Stimulated activated effector memory CD8-positive, alpha-beta T cell treated with anti-CD3 and anti-CD28 coated beads, Interleukin-12 subunit alpha, Interleukin-12 subunit beta, amount 100 ng/mL, for 72 hours (primary cell): ENCODE data around the gene IL2RA.

ENCODE experiments used
- ATAC-seq: fragments of 150-1000 bp; cut with Tn5 transposase; 2 replicates; pipeline ENCODE4 v1.10.0; 2021
- DNase-seq, 2 donors: peaks; one replicate each; pipeline ENCODE4 v3.0.0; 2021 to 2022; ENCODE audit warnings: low spot score in 2 of 2
- H3K27ac Mint-ChIP-seq: one replicate; pipeline ENCODE4 v1.8.0; 2022; ENCODE audit warnings: mild to moderate bottlenecking, mixed read lengths
- H3K36me3 Mint-ChIP-seq: one replicate; pipeline ENCODE4 v1.8.0; 2022; ENCODE audit warnings: mild to moderate bottlenecking, mixed read lengths
- H3K4me1 Mint-ChIP-seq: one replicate; pipeline ENCODE4 v1.8.0; 2022; ENCODE audit warnings: mixed read lengths
- H3K4me3 Mint-ChIP-seq: one replicate; pipeline ENCODE4 v1.8.0; 2022; ENCODE audit warnings: mild to moderate bottlenecking, mixed read lengths
- H3K9me3 Mint-ChIP-seq: one replicate; pipeline ENCODE4 v1.8.0; 2022; ENCODE audit warnings: mixed read lengths

Gene IL2RA

GRCh38 chr10:6089334-6090219 is 27.4 kb upstream of the IL2RA start:
- H3K4me1 Mint-ChIP-seq, result peaks cover 75% of the 10 kb centered on the region
- ATAC-seq, result peak; percentile 22
- peak overlapping the region; percentile 91 for H3K27ac Mint-ChIP-seq
- no peaks in the 10 kb centered on the region for H3K9me3 Mint-ChIP-seq
- H3K36me3 Mint-ChIP-seq, result peaks cover 53% of the 10 kb centered on the region
- peak in 1 of 2 donors; percentile 65 for DNase-seq
- H3K4me3 Mint-ChIP-seq, result peak overlapping the region; percentile 87

GRCh38 chr10:6088721-6089333 is 26.7 kb upstream of the IL2RA start, which contains the start of gene RBM17:
Gene RBM17 (plus strand): TSS chr10:6089034. CDS start chr10:6097066, 8,032 bp downstream.
- peak within 1 kb of the TSS; percentile 87 for H3K4me3 Mint-ChIP-seq
- ATAC-seq (peak; percentile 88), DNase-seq (peak; percentile 100)
- peak within 1 kb of the TSS; percentile 91 for H3K27ac Mint-ChIP-seq
- H3K36me3 Mint-ChIP-seq, result peaks cover 49% of the 10 kb centered on the region
- H3K9me3 Mint-ChIP-seq, result no peaks in the 10 kb centered on the region
- peaks cover 73% of the 10 kb centered on the region for H3K4me1 Mint-ChIP-seq

- peak overlapping the region; percentile 74 for H3K27ac Mint-ChIP-seq
- DNase-seq, result peak; percentile 78 to 89
- H3K4me3 Mint-ChIP-seq, result peak overlapping the region; percentile 71
- H3K36me3 Mint-ChIP-seq, result peaks cover 42% of the 10 kb centered on the region
- H3K4me1 Mint-ChIP-seq, result peaks cover 82% of the 10 kb centered on the region
- no peaks in the 10 kb centered on the region for H3K9me3 Mint-ChIP-seq
- peak; percentile 56 for ATAC-seq
These were observed 24.4 kb upstream of the IL2RA start for GRCh38 chr10:6086375-6087233.

- Mint-ChIP-seq H3K4me1 (peaks cover 68% of the 10 kb centered on the region), H3K27ac (peak overlapping the region; percentile 93), H3K4me3 (peak overlapping the region; percentile 64), H3K36me3 (peaks cover 18% of the 10 kb centered on the region), H3K9me3 (no peaks in the 10 kb centered on the region)
- ATAC-seq (peak; percentile 88), DNase-seq (peak in 1 of 2 donors; percentile 88)
These were observed 21.6 kb upstream of the IL2RA start for GRCh38 chr10:6083523-6084475.

GRCh38 chr10:6082496-6083395 is 20.6 kb upstream of the IL2RA start:
- peak in 1 of 2 donors; percentile 56 for DNase-seq
- Mint-ChIP-seq H3K4me1 (peaks cover 58% of the 10 kb centered on the region), H3K27ac (peak overlapping the region; percentile 93), H3K4me3 (peak overlapping the region; percentile 64), H3K9me3 (no peaks in the 10 kb centered on the region), H3K36me3 (peaks cover 13% of the 10 kb centered on the region)
- ATAC-seq, result peak; percentile 31

- DNase-seq, result no peak
- H3K4me3 Mint-ChIP-seq, result no peak overlapping the region
- H3K9me3 Mint-ChIP-seq, result no peaks in the 10 kb centered on the region
- no peak overlapping the region for H3K27ac Mint-ChIP-seq
- ATAC-seq, result no peak
- peaks cover 13% of the 10 kb centered on the region for H3K36me3 Mint-ChIP-seq
- H3K4me1 Mint-ChIP-seq, result peaks cover 37% of the 10 kb centered on the region
These were observed 18.3 kb upstream of the IL2RA start for GRCh38 chr10:6080417-6080973.

GRCh38 chr10:6079044-6079443 is 16.9 kb upstream of the IL2RA start:
- Mint-ChIP-seq H3K9me3 (no peaks in the 10 kb centered on the region), H3K27ac (no peak overlapping the region), H3K4me1 (peaks cover 44% of the 10 kb centered on the region), H3K36me3 (peaks cover 12% of the 10 kb centered on the region), H3K4me3 (no peak overlapping the region)
- ATAC-seq (no peak), DNase-seq (no peak)

GRCh38 chr10:6077071-6077675 is 15.0 kb upstream of the IL2RA start:
- Mint-ChIP-seq H3K27ac (no peak overlapping the region), H3K9me3 (no peaks in the 10 kb centered on the region), H3K4me1 (peaks cover 42% of the 10 kb centered on the region), H3K4me3 (no peak overlapping the region), H3K36me3 (peaks cover 4% of the 10 kb centered on the region)
- DNase-seq (peak in 1 of 2 donors; percentile 49), ATAC-seq (no peak)

- ATAC-seq (peak; percentile 71), DNase-seq (peak in 1 of 2 donors; percentile 67)
- Mint-ChIP-seq H3K4me3 (peak overlapping the region; percentile 75), H3K36me3 (peaks cover 18% of the 10 kb centered on the region), H3K4me1 (peaks cover 54% of the 10 kb centered on the region), H3K27ac (peak overlapping the region; percentile 96), H3K9me3 (no peaks in the 10 kb centered on the region)
These were observed 12.5 kb upstream of the IL2RA start for GRCh38 chr10:6074489-6075301.

GRCh38 chr10:6072215-6072934 is 10.2 kb upstream of the IL2RA start:
- Mint-ChIP-seq H3K4me3 (peak overlapping the region; percentile 75), H3K36me3 (peaks cover 18% of the 10 kb centered on the region), H3K27ac (peak overlapping the region; percentile 96), H3K9me3 (no peaks in the 10 kb centered on the region), H3K4me1 (peaks cover 76% of the 10 kb centered on the region)
- DNase-seq, result peak in 1 of 2 donors; percentile 75
- peak; percentile 73 for ATAC-seq

GRCh38 chr10:6071181-6072175 is 9.3 kb upstream of the IL2RA start:
- peak in 1 of 2 donors; percentile 52 for DNase-seq
- Mint-ChIP-seq H3K4me1 (peaks cover 84% of the 10 kb centered on the region), H3K36me3 (peaks cover 18% of the 10 kb centered on the region), H3K9me3 (no peaks in the 10 kb centered on the region), H3K27ac (peak overlapping the region; percentile 96), H3K4me3 (peak overlapping the region; percentile 75)
- no peak for ATAC-seq
